K562 (cell line): ENCODE results near the gene IL1RL2. TPM values are rescaled to one million over a fixed set of nuclear protein-coding genes. Genes with fewer than 3 reads are reported as not detected.

Experiments
- ATAC-seq: fragments of 200-7000 bp; cut with Tn5 transposase; 3 replicates; pipeline ENCODE4 v1.9.1; 2020; ENCODE audit warnings: moderate library complexity
- BruUV-seq: library from RNA; stranded (reverse); fragments of 400-500 nt; replicated peaks from 2 replicates; lab custom pipeline; 2021; lab: Mats Ljungman, UMichigan
- CTCF ChIA-PET: fragments of 300-600 bp; formaldehyde crosslinking; extraction: SDS; loops from one replicate; lab custom pipeline; 2021; ENCODE audit warnings: low intra/inter-chr PET ratio; lab: Yijun Ruan, JAX
- POLR2A ChIA-PET: fragments of 300-600, 350-650 bp; sonication (Branson Sonifier 250); formaldehyde crosslinking; extraction: SDS; loops from one replicate; lab custom pipeline; 2021; ENCODE audit warnings: antibody characterized with exemption, inconsistent platforms; lab: Yijun Ruan, JAX
- DNase-seq, 4 experiments: peaks; one replicate each; pipeline versions ENCODE4 v3.0.0 to v3.0.0-alpha.2; 2011 to 2018; ENCODE audit warnings: low spot score in 3 of 4, mixed read lengths in 3 of 4; ENCODE audit errors: extremely low read depth in 1 of 4
- FAIRE-seq: peaks from 2 replicates; lab custom pipeline; 2011; peaks lifted over from hg19 to GRCh38; lab: Jason Lieb, UNC
- H2AFZ ChIP-seq: 2 replicates; pipeline ENCODE4 v1.6.0; 2011; ENCODE audit warnings: low read depth, low read length, control low read depth, inconsistent platforms
- H3K27ac ChIP-seq: fragments of 200-600 bp; 3 replicates; pipeline ENCODE4 v1.8.0; 2011; ENCODE audit warnings: low read depth, mild to moderate bottlenecking, control low read depth, inconsistent platforms, low read length, moderate library complexity, mixed read lengths; ENCODE audit errors: extremely low read depth
- H3K27me3 ChIP-seq, 2 experiments: fragments of 300-600 bp in 1 of 2; 2 replicates in 1 of 2; 3 replicates in 1 of 2; pipeline versions ENCODE4 v1.6.0 to v1.8.0; 2011; ENCODE audit warnings: inconsistent platforms in 2 of 2, low read length in 2 of 2, mild to moderate bottlenecking in 1 of 2, mixed read lengths in 1 of 2, moderate library complexity in 1 of 2; ENCODE audit not compliant: control insufficient read depth in 2 of 2, insufficient read depth in 2 of 2
- H3K36me3 ChIP-seq: fragments of 300-600 bp; 3 replicates; pipeline ENCODE4 v1.8.0; 2011; ENCODE audit warnings: mild to moderate bottlenecking, low read length, inconsistent platforms; ENCODE audit not compliant: control insufficient read depth, insufficient read depth
- H3K4me1 ChIP-seq, 2 experiments: fragments of 200-600 bp in 1 of 2; replicated peaks in 1 of 2; 2 replicates in 1 of 2; 3 replicates in 1 of 2; pipeline versions ENCODE4 v1.5.1 to v1.8.0; 2011; ENCODE audit warnings: inconsistent platforms in 2 of 2, low read length in 2 of 2, mild to moderate bottlenecking in 1 of 2, mixed read lengths in 1 of 2, moderate library complexity in 1 of 2; ENCODE audit not compliant: control insufficient read depth in 2 of 2, insufficient read depth in 2 of 2
- H3K4me2 ChIP-seq: 2 replicates; pipeline ENCODE4 v1.6.1; 2011; ENCODE audit warnings: low read length, control low read depth, inconsistent platforms, mixed read lengths; ENCODE audit not compliant: insufficient read depth
- H3K4me3 ChIP-seq: fragments of 200-600 bp; sonication (generic), shearing (Covaris generic); 2 replicates; pipeline ENCODE4 v1.5.1; 2016; ENCODE audit warnings: control low read depth, inconsistent platforms
- H3K79me2 ChIP-seq: fragments of 200-600 bp; 3 replicates; pipeline ENCODE4 v1.8.0; 2011; ENCODE audit warnings: low read length, inconsistent platforms; ENCODE audit not compliant: control insufficient read depth, insufficient read depth
- H3K9ac ChIP-seq, 2 experiments: 2 replicates each; pipeline versions ENCODE4 v1.6.0 to v1.6.1; 2011; ENCODE audit warnings: low read depth in 2 of 2, low read length in 2 of 2, control low read depth in 1 of 2, inconsistent platforms in 1 of 2, mild to moderate bottlenecking in 1 of 2, mixed read lengths in 1 of 2; ENCODE audit not compliant: insufficient read depth in 1 of 2
- H3K9me1 ChIP-seq: one replicate; pipeline ENCODE4 v1.6.0; 2011; ENCODE audit warnings: inconsistent platforms, mild to moderate bottlenecking, low read length, moderate library complexity; ENCODE audit not compliant: control insufficient read depth, insufficient read depth
- H3K9me3 ChIP-seq: replicated peaks from 2 replicates; pipeline ENCODE4 v1.5.1; 2011; ENCODE audit warnings: low read depth, low read length, inconsistent platforms; ENCODE audit not compliant: control insufficient read depth, insufficient read depth
- H4K20me1 ChIP-seq: replicated peaks from 2 replicates; pipeline ENCODE4 v1.6.1; 2011; ENCODE audit warnings: low read length, inconsistent platforms, mixed read lengths; ENCODE audit not compliant: control insufficient read depth, insufficient read depth
- ATF4 ChIP-seq: fragments of 450-650 bp; formaldehyde crosslinking; IDR thresholded peaks from 2 replicates; pipeline ENCODE4 v1.4.0; 2022; ENCODE audit warnings: mild to moderate bottlenecking, moderate library complexity
- CBX8 ChIP-seq: fragments of 200-600 bp; sonication (generic); IDR thresholded peaks from 2 replicates; pipeline ENCODE4 v1.6.1; 2012; ENCODE audit warnings: borderline replicate concordance, mixed run types, low read depth, mild to moderate bottlenecking, moderate library complexity, mixed read lengths, low read length, control low read depth, inconsistent platforms; ENCODE audit not compliant: poor library complexity, severe bottlenecking; ENCODE audit errors: extremely low read depth
- CHCHD3 ChIP-seq: fragments of 250-450 bp; sonication (Bioruptor Pico); IDR thresholded peaks from 2 replicates; pipeline ENCODE4 v2.1.2; 2022; ENCODE audit warnings: mild to moderate bottlenecking
- ETV5 ChIP-seq: sonication (generic); formaldehyde crosslinking; IDR thresholded peaks from 2 replicates; pipeline ENCODE4 v1.4.0; 2020; ENCODE audit warnings: low read depth, mild to moderate bottlenecking, missing genetic modification reagents
- HNRNPH1 ChIP-seq: fragments of 200-400 bp; formaldehyde crosslinking; optimal IDR thresholded peaks from 2 replicates; pipeline ENCODE3; 2017; ENCODE audit warnings: low read depth, mild to moderate bottlenecking, low read length, moderate library complexity
- MAFF ChIP-seq: IDR thresholded peaks from 2 replicates; pipeline ENCODE4 v1.6.1; 2012; ENCODE audit warnings: low read length, improper control_type of control experiment
- MECOM ChIP-seq: fragments of 250-450 bp; sonication (Bioruptor Pico); IDR thresholded peaks from 2 replicates; pipeline ENCODE4 v1.8.0; 2022; ENCODE audit warnings: inconsistent platforms
- MXI1 ChIP-seq: IDR thresholded peaks from 2 replicates; pipeline ENCODE4 v1.6.1; 2011; ENCODE audit warnings: low read depth, mild to moderate bottlenecking, improper control_type of control experiment, low read length
- NFIC ChIP-seq: fragments of 450-650 bp; IDR thresholded peaks from 2 replicates; pipeline ENCODE4 v1.6.1; 2017; ENCODE audit warnings: mild to moderate bottlenecking, inconsistent platforms
- ZNF24 ChIP-seq: fragments of 450-650 bp; IDR thresholded peaks from 2 replicates; pipeline ENCODE4 v1.6.1; 2016
- WGBS: fragments of 100-300 bp; shearing (Covaris generic); methylation state at CpG from one replicate; pipeline ENCODE4 v1.1.6; 2016; ENCODE audit warnings: low coverage, mixed read lengths; ENCODE audit not compliant: insufficient coverage; ENCODE audit errors: missing lambda C conversion rate; 5-methylcytosine and 5-hydroxymethylcytosine counted together
- in situ Hi-C: fragments of 300-500 bp; cut with MboI; formaldehyde crosslinking; loops from 4 replicates; pipeline ENCODE4 v1.15.0; 2018; ENCODE audit warnings: inconsistent platforms, mixed read lengths
- intact Hi-C: fragments of 100-400 bp; cut with micrococcal nuclease; formaldehyde crosslinking; loops from 2 replicates; pipeline ENCODE4 v1.14.2; 2022
- polyA plus RNA-seq, 8 experiments: library from polyadenylated mRNA; depleted of rRNA in 4 of 8; stranded (reverse) in 5 of 8; unstranded in 3 of 8; fragments of >200 nt; fragmentation: Nextera tagmentation in 2 of 8; fragmentation: Illumina TruSeq in 1 of 8; extraction: Ambion mirVana in 2 of 8; extraction: Trizol in 1 of 8; gene quantifications; 2 replicates each; pipeline versions ENCODE4 v1.2.1 to v1.2.3, GENCODE V29; 2011 to 2014; ENCODE audit warnings: inconsistent platforms in 1 of 8, missing spikeins in 1 of 8
- total RNA-seq, 7 experiments: library from RNA; depleted of rRNA in 6 of 7; stranded (reverse); fragments of >200 nt in 6 of 7; fragmentation: Illumina TruSeq in 2 of 7; extraction: Trizol in 2 of 7; gene quantifications; 2 replicates each; pipeline versions ENCODE4 v1.2.1 to v1.2.3, GENCODE V29; 2011 to 2021; ENCODE audit warnings: low replicate concordance in 1 of 7
- TF ChIP-seq, protein P1 (sequence below): fragments of 250-450 bp; sonication (Bioruptor Pico); IDR thresholded peaks from 2 replicates; pipeline ENCODE4 v1.4.0; 2020; ENCODE audit warnings: mild to moderate bottlenecking, moderate library complexity, borderline replicate concordance
- TF ChIP-seq, protein P2 (sequence below): fragments of 450-650 bp; IDR thresholded peaks from 2 replicates; pipeline ENCODE4 v1.6.1; 2017; ENCODE audit warnings: antibody characterized with exemption, mild to moderate bottlenecking

Gene IL1RL2
- total and polyA plus RNA-seq, 9 of the 15 experiments (the other 6 are each of a cell fraction or from before 2014, with no cell fraction given) = not detected

DNA sequence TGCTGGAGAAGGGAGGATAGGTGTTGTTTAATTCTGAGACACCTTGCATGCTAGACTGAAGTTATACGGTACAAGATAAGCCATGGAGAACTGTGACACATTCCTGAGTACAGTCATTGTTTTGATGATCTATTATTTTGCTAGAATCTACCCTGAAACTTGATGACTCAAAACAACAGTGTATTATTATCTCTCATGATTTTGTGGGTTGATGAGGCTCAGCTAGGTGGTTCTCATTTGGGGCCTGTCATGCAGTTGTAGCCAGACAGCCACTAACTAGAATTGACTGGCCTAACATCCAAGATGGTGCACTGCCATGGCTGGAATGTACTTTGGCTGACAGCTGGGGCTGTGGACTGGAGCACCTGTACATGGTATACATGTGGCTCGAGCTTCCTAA is 49.7 kb upstream of the IL1RL2 start:
- Histone ChIP-seq H3K9me1 (no peaks in the 10 kb centered on the region), H3K4me3 (no peak overlapping the region), H3K27me3 (no peaks in the 10 kb centered on the region; a peak in 1 of 5 replicates), H3K79me2 (no peaks in the 10 kb centered on the region), H3K9me3 (no peaks in the 10 kb centered on the region), H3K4me1 (peaks cover 2 to 5% of the 10 kb centered on the region in 2 experiments), H4K20me1 (no peaks in the 10 kb centered on the region), H3K9ac (no peak overlapping the region), H2AFZ (no peak overlapping the region), H3K36me3 (no peaks in the 10 kb centered on the region), H3K27ac (no peak overlapping the region), H3K4me2 (no peak overlapping the region)
- FAIRE-seq (no peak), ATAC-seq (no peak), DNase-seq (no peak)
- ChIA-PET CTCF (no interaction called here), POLR2A (no interaction called here)
- WGBS = 8% methylated on average over 2 of the region's 2 CpGs
- TF ChIP-seq MECOM = no peak
- TF ChIP-seq CHCHD3 = no peak
- no peak for TF ChIP-seq ZNF24
- no peak for TF ChIP-seq MXI1
- TF ChIP-seq HNRNPH1 = no peak
- TF ChIP-seq CBX8 = no peak
- TF ChIP-seq, protein P1, sequence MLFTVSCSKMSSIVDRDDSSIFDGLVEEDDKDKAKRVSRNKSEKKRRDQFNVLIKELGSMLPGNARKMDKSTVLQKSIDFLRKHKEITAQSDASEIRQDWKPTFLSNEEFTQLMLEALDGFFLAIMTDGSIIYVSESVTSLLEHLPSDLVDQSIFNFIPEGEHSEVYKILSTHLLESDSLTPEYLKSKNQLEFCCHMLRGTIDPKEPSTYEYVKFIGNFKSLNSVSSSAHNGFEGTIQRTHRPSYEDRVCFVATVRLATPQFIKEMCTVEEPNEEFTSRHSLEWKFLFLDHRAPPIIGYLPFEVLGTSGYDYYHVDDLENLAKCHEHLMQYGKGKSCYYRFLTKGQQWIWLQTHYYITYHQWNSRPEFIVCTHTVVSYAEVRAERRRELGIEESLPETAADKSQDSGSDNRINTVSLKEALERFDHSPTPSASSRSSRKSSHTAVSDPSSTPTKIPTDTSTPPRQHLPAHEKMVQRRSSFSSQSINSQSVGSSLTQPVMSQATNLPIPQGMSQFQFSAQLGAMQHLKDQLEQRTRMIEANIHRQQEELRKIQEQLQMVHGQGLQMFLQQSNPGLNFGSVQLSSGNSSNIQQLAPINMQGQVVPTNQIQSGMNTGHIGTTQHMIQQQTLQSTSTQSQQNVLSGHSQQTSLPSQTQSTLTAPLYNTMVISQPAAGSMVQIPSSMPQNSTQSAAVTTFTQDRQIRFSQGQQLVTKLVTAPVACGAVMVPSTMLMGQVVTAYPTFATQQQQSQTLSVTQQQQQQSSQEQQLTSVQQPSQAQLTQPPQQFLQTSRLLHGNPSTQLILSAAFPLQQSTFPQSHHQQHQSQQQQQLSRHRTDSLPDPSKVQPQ (CRISPR knock-in tag) = no peak
- no peak for TF ChIP-seq NFIC
- TF ChIP-seq, protein P2, sequence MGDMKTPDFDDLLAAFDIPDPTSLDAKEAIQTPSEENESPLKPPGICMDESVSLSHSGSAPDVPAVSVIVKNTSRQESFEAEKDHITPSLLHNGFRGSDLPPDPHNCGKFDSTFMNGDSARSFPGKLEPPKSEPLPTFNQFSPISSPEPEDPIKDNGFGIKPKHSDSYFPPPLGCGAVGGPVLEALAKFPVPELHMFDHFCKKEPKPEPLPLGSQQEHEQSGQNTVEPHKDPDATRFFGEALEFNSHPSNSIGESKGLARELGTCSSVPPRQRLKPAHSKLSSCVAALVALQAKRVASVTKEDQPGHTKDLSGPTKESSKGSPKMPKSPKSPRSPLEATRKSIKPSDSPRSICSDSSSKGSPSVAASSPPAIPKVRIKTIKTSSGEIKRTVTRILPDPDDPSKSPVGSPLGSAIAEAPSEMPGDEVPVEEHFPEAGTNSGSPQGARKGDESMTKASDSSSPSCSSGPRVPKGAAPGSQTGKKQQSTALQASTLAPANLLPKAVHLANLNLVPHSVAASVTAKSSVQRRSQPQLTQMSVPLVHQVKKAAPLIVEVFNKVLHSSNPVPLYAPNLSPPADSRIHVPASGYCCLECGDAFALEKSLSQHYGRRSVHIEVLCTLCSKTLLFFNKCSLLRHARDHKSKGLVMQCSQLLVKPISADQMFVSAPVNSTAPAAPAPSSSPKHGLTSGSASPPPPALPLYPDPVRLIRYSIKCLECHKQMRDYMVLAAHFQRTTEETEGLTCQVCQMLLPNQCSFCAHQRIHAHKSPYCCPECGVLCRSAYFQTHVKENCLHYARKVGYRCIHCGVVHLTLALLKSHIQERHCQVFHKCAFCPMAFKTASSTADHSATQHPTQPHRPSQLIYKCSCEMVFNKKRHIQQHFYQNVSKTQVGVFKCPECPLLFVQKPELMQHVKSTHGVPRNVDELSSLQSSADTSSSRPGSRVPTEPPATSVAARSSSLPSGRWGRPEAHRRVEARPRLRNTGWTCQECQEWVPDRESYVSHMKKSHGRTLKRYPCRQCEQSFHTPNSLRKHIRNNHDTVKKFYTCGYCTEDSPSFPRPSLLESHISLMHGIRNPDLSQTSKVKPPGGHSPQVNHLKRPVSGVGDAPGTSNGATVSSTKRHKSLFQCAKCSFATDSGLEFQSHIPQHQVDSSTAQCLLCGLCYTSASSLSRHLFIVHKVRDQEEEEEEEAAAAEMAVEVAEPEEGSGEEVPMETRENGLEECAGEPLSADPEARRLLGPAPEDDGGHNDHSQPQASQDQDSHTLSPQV = no peak
- TF ChIP-seq ETV5 (CRISPR knock-in tag) = no peak
- no peak for TF ChIP-seq ATF4 (CRISPR knock-in tag)
- no peak for TF ChIP-seq MAFF
- BruUV-seq = no TSS peak
- intact Hi-C loops = no loop called here
- in situ Hi-C loops = no loop called here
